GM23248 (cell line): ENCODE data around the gene SLC2A4. TPM values are rescaled to one million over a fixed set of nuclear protein-coding genes. Genes with fewer than 3 reads are reported as not detected.

Experiments used
- DNase-seq: peaks from one replicate; pipeline ENCODE4 v3.0.0-alpha.2; 2015
- H2AFZ ChIP-seq: fragments of 200-600 bp; sonication (generic); 2 replicates; pipeline ENCODE4 v1.6.1; 2016; ENCODE audit warnings: antibody characterized with exemption
- H3F3A ChIP-seq: fragments of 200-600 bp; sonication (generic); 2 replicates; pipeline ENCODE4 v1.6.1; 2016; ENCODE audit warnings: mild to moderate bottlenecking, antibody characterized with exemption, mixed run types; ENCODE audit not compliant: insufficient read depth
- H3K27ac ChIP-seq: fragments of 200-600 bp; sonication (generic); 2 replicates; pipeline ENCODE4 v1.5.1; 2016; ENCODE audit warnings: mild to moderate bottlenecking
- H3K27me3 ChIP-seq: fragments of 200-600 bp; sonication (generic); replicated peaks from 2 replicates; pipeline ENCODE4 v1.6.1; 2016; ENCODE audit warnings: mild to moderate bottlenecking; ENCODE audit not compliant: insufficient read depth
- H3K36me3 ChIP-seq: fragments of 200-600 bp; sonication (generic); 2 replicates; pipeline ENCODE4 v1.6.1; 2016; ENCODE audit warnings: low read depth, mild to moderate bottlenecking
- H3K4me1 ChIP-seq: fragments of 200-600 bp; sonication (generic); 2 replicates; pipeline ENCODE4 v1.6.1; 2016; ENCODE audit warnings: mild to moderate bottlenecking; ENCODE audit not compliant: insufficient read depth
- H3K4me2 ChIP-seq: fragments of 200-600 bp; sonication (generic); one replicate; pipeline ENCODE4 v1.6.1; 2016; ENCODE audit warnings: mild to moderate bottlenecking; ENCODE audit not compliant: unreplicated experiment
- H3K4me3 ChIP-seq: fragments of 200-600 bp; sonication (generic); 2 replicates; pipeline ENCODE4 v1.5.1; 2016; ENCODE audit warnings: mild to moderate bottlenecking
- H3K79me2 ChIP-seq: fragments of 200-600 bp; sonication (generic); 2 replicates; pipeline ENCODE4 v1.6.1; 2016; ENCODE audit warnings: mild to moderate bottlenecking; ENCODE audit not compliant: insufficient read depth
- H3K9ac ChIP-seq: fragments of 200-600 bp; sonication (generic); 2 replicates; pipeline ENCODE4 v1.6.1; 2016; ENCODE audit warnings: mild to moderate bottlenecking
- H3K9me2 ChIP-seq: fragments of 200-600 bp; sonication (generic); 2 replicates; pipeline ENCODE4 v1.6.1; 2016; ENCODE audit warnings: mixed run types, mild to moderate bottlenecking, moderate library complexity; ENCODE audit not compliant: insufficient read depth
- H3K9me3 ChIP-seq: fragments of 200-600 bp; sonication (generic); one replicate; pipeline ENCODE4 v1.6.1; 2017; ENCODE audit warnings: low read depth
- H4K20me1 ChIP-seq: fragments of 200-600 bp; sonication (generic); 2 replicates; pipeline ENCODE4 v1.6.0; 2016; ENCODE audit not compliant: insufficient read depth
- EZH2 ChIP-seq: fragments of 200-600 bp; sonication (generic); IDR thresholded peaks from 2 replicates; pipeline ENCODE4 v1.6.1; 2018; ENCODE audit warnings: antibody characterized with exemption, mild to moderate bottlenecking; ENCODE audit not compliant: insufficient read depth, poor library complexity, severe bottlenecking
- EZH2phosphoT487 ChIP-seq: fragments of 200-600 bp; sonication (generic); IDR thresholded peaks from 2 replicates; pipeline ENCODE4 v1.6.1; 2018; ENCODE audit warnings: antibody characterized with exemption, moderate library complexity, mild to moderate bottlenecking, low read depth; ENCODE audit not compliant: insufficient read depth
- WGBS, 2 experiments: methylation state at CpG; one replicate each; pipeline ENCODE4 v1.1.6; 2015 to 2017; ENCODE audit warnings: low lambda C conversion rate in 2 of 2, low coverage in 1 of 2; ENCODE audit errors: missing lambda C conversion rate in 2 of 2; 5-methylcytosine and 5-hydroxymethylcytosine counted together
- in situ Hi-C: fragments of 300-500 bp; cut with MboI; formaldehyde crosslinking; loops from 2 replicates; pipeline ENCODE4 v1.15.0; 2020
- polyA plus RNA-seq: library from polyadenylated mRNA; unstranded; fragments of >200 nt; fragmentation: Nextera tagmentation; extraction: Ambion mirVana; gene quantifications from 2 replicates; pipeline ENCODE4 v1.2.1, GENCODE V29; 2016
- total RNA-seq: library from RNA; depleted of rRNA; stranded (reverse); fragments of >200 nt; shearing (Covaris generic); gene quantifications from 2 replicates; pipeline ENCODE4 v1.2.3, GENCODE V29; 2014

Gene SLC2A4
- total and polyA plus RNA-seq, 2 experiments from 2014 or later: 0.08 TPM; not detected in 1

DNA sequence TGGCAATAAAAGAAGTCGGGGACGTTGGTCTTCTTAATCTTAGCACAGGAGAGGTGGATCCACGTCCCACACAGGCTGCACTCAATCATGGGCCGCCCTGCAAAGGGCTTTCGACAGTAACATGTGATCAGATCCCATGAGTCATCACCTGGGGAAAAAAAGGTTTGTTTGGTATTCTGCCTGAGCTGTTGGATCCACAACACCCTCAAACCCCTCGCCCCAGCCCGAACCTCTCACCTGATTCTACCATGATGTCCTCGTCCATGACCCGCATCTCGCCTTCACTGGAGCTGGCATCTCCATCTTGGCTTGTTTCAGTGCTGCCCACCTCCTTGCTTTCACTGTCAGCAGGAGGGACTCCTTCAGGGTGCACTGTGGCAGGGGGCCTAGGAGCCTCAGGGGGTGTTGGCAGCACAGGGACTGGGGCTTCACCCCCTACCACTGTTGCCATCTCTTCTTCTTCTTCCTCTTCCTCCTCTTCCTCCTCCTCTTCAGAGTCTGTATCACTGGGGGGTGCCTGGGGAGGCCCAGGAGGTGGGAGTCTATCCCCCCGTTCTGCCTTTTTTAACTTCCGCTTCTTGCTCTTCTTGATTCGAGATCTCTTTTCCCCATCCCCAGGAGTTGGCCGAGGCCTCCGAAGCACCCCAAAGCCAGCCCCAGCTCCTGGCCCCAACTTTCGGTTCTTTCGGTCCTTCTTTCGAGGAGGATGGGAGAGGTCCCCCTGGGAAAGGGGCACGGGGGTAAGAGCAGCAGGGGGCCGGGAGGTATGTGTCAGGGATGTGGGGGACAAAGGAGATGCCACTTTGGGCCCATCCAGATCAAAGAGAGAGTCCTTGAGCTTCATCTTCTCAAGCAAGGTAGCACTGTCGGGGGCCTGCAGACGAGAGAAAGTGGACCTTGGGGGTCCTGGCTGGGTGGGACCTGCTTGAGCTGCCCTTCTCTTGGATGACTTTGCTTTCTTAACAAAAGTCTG lies 45.5 kb upstream of the SLC2A4 start:
- in situ Hi-C loops: no loop called here

GRCh38 chr17:7236808-7237207 lies 44.7 kb upstream of the SLC2A4 start:
- H3K36me3 ChIP-seq: peaks cover 14% of the 10 kb centered on the region; the same call in 1 of the 2 replicates
- in situ Hi-C loops: no loop called here
- H3K4me2 ChIP-seq: peak overlapping the region; percentile 44
- WGBS, 2 experiments: 75 to 77% methylated on average over 6 of the region's 6 CpGs
- H3K9ac ChIP-seq: peak overlapping the region; percentile 96
- H3K9me2 ChIP-seq: no peaks in the 10 kb centered on the region
- no peak for DNase-seq
- H3F3A ChIP-seq: peaks cover 56% of the 10 kb centered on the region
- peaks cover 85% of the 10 kb centered on the region for H3K79me2 ChIP-seq
- no peaks in the 10 kb centered on the region for H3K9me3 ChIP-seq
- peak overlapping the region; percentile 99 for H3K4me3 ChIP-seq
- no peak overlapping the region for H2AFZ ChIP-seq
- H3K4me1 ChIP-seq: peaks cover 38% of the 10 kb centered on the region
- H3K27me3 ChIP-seq: no peaks in the 10 kb centered on the region
- H4K20me1 ChIP-seq: no peaks in the 10 kb centered on the region; the same call in 1 of the 2 replicates
- peak overlapping the region; percentile 77; the same call in 1 of the 2 replicates for H3K27ac ChIP-seq
- TF ChIP-seq EZH2: no peak
- no peak for TF ChIP-seq EZH2phosphoT487

More for the DNA sequence above, 45.5 kb upstream of the SLC2A4 start:
- Histone ChIP-seq H3F3A (peaks cover 48% of the 10 kb centered on the region), H3K27me3 (no peaks in the 10 kb centered on the region), H3K36me3 (peaks cover 12% of the 10 kb centered on the region; the same call in 1 of the 2 replicates), H3K27ac (peak overlapping the region; percentile 77), H3K4me1 (peaks cover 33% of the 10 kb centered on the region), H3K4me2 (peak overlapping the region; percentile 95), H3K4me3 (no peak overlapping the region), H3K9me2 (no peaks in the 10 kb centered on the region), H3K79me2 (peaks cover 85% of the 10 kb centered on the region), H4K20me1 (no peaks in the 10 kb centered on the region; the same call in 1 of the 2 replicates), H3K9me3 (no peaks in the 10 kb centered on the region), H3K9ac (peak overlapping the region; percentile 96; the same call in 1 of the 2 replicates), H2AFZ (no peak overlapping the region)
- whole genome bisulfite sequencing, 2 experiments: 83 to 87% methylated on average over 22 of the region's 22 CpGs
- TF ChIP-seq EZH2 (no peak), EZH2phosphoT487 (no peak)
- peak; percentile 47 for DNase-seq

- H3K4me2 ChIP-seq: peak overlapping the region; percentile 44
- 35 to 41% methylated on average over 6 of the region's 6 CpGs for WGBS, 2 experiments
- no peak for DNase-seq
These were observed 44.2 kb upstream of the SLC2A4 start for GRCh38 chr17:7237266-7237760.

GRCh38 chr17:7237761-7238419 lies 43.6 kb upstream of the SLC2A4 start:
- H3K9me3 ChIP-seq: no peaks in the 10 kb centered on the region
- no peak overlapping the region for H2AFZ ChIP-seq
- no peaks in the 10 kb centered on the region for H4K20me1 ChIP-seq
- peaks cover 14% of the 10 kb centered on the region; the same call in 1 of the 2 replicates for H3K36me3 ChIP-seq
- WGBS, 2 experiments: 2% methylated on average over 13 to 72 of the region's 73 CpGs
- H3F3A ChIP-seq: peaks cover 52% of the 10 kb centered on the region
- DNase-seq: peak; percentile 77
- in situ Hi-C loops: no loop called here
- peak overlapping the region; percentile 44 for H3K4me2 ChIP-seq
- peak overlapping the region; percentile 77 for H3K27ac ChIP-seq
- peaks cover 77% of the 10 kb centered on the region for H3K79me2 ChIP-seq
- H3K27me3 ChIP-seq: no peaks in the 10 kb centered on the region
- H3K9ac ChIP-seq: peak overlapping the region; percentile 96
- no peaks in the 10 kb centered on the region for H3K9me2 ChIP-seq
- H3K4me3 ChIP-seq: peak overlapping the region; percentile 99
- peaks cover 29% of the 10 kb centered on the region for H3K4me1 ChIP-seq
- TF ChIP-seq EZH2phosphoT487 (no peak), EZH2 (no peak)

More at GRCh38 chr17:7237266-7237760, 44.2 kb upstream of the SLC2A4 start:
- Histone ChIP-seq H3K27me3 (no peaks in the 10 kb centered on the region), H3F3A (peaks cover 55% of the 10 kb centered on the region), H3K9ac (peak overlapping the region; percentile 96), H4K20me1 (no peaks in the 10 kb centered on the region), H3K9me2 (no peaks in the 10 kb centered on the region), H3K4me3 (peak overlapping the region; percentile 99), H3K79me2 (peaks cover 82% of the 10 kb centered on the region), H3K27ac (peak overlapping the region; percentile 77), H2AFZ (no peak overlapping the region), H3K36me3 (peaks cover 14% of the 10 kb centered on the region; the same call in 1 of the 2 replicates), H3K4me1 (peaks cover 33% of the 10 kb centered on the region), H3K9me3 (no peaks in the 10 kb centered on the region)
- in situ Hi-C loops: no loop called here
- TF ChIP-seq EZH2: no peak
- no peak for TF ChIP-seq EZH2phosphoT487
